ENCODE measurements around the gene POLRMT. TPM values are rescaled to one million over a fixed set of nuclear protein-coding genes. Genes with fewer than 3 reads are reported as not detected.

The POLRMT gene
- total and polyA plus RNA-seq, 11 donors: 32.0 to 78.0 (median 41.5) TPM

DNA sequence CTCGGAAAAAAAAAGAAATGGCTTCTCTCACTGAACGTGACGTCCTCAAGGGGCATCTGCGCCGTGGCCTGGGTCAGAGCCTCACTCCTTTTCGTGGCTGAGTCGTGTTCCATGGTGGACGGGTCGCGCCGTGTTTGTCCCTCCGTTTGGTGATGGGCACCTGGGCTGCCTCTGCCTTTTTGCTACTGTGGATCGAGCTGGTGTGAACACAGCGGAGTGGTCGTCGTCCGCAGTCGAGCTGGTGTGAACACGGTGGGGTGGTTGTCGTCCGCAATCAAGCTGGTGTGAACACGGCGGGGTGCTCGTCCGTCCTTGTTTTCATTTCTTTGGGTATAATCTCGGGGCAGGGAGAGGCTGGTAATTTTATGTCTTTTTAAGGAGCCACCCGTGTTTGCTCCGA is 32.0 kb downstream of the POLRMT start:
- no peak for ATAC-seq
- H3K27ac ChIP-seq: peak overlapping the region in 1 of 12 donors; percentile 16
- no peaks in the 10 kb centered on the region for H3K36me3 ChIP-seq
- H3K4me1 ChIP-seq: peaks cover 0 to 8% (median 0%) of the 10 kb centered on the region in 12 donors
- H3K4me3 ChIP-seq: no peak overlapping the region
- DNase-seq: no peak
- 90 to 93% (median 92%) methylated on average over 27 to 28 of the region's 28 CpGs for WGBS, 4 donors
- no peaks in the 10 kb centered on the region for H3K9me3 ChIP-seq
- no peak for TF ChIP-seq POLR2A (IDR thresholded peaks at IDR 0.05)
- TF ChIP-seq, protein P1, sequence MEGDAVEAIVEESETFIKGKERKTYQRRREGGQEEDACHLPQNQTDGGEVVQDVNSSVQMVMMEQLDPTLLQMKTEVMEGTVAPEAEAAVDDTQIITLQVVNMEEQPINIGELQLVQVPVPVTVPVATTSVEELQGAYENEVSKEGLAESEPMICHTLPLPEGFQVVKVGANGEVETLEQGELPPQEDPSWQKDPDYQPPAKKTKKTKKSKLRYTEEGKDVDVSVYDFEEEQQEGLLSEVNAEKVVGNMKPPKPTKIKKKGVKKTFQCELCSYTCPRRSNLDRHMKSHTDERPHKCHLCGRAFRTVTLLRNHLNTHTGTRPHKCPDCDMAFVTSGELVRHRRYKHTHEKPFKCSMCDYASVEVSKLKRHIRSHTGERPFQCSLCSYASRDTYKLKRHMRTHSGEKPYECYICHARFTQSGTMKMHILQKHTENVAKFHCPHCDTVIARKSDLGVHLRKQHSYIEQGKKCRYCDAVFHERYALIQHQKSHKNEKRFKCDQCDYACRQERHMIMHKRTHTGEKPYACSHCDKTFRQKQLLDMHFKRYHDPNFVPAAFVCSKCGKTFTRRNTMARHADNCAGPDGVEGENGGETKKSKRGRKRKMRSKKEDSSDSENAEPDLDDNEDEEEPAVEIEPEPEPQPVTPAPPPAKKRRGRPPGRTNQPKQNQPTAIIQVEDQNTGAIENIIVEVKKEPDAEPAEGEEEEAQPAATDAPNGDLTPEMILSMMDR (IDR thresholded peaks at IDR 0.05): no peak
- intact Hi-C loops (cut with DNase I): no loop called here
- no peaks in the 10 kb centered on the region for H3K27me3 ChIP-seq

DNA sequence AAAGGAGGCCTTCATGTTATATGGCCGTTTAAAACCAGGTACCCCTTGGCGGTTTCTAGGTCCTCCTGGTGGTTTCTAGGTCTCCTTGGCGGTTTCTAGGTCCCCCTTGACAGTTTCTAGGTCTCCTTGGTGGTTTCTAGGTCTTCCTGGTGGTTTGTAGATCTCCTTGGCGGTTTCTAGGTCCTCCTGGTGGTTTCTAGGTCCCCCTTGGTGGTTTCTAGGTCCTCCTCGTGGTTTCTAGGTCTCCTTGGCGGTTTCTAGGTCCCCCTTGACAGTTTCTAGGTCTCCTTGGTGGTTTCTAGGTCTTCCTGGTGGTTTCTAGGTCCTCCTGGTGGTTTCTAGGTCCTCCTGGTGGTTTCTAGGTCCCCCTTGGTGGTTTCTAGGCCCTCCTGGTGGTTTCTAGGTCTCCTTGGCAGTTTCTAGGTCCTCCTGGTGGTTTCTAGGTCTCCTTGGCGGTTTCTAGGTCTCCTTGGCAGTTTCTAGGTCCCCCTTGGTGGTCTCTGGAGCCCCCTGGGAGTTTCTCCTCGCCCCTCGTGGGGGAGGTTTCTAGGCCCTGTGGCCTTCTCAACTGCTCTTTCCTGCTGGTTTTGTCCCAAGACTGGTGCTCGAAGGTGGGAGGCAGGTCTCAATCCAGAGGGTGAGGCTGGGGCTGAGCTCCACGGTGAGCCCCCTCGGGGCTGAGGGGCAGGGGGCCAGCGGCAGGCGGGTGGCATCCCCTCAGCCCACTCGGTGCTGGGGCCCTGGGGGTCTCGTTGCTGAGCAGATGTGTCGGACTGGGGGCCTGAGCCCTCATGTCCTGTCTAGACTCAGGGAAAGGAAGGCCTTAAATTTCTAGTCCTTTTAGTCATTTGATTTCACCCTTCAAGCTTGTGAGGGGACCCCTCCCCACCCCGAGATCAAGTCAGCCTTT is 35.7 kb downstream of the POLRMT start:
- Histone ChIP-seq H3K4me3 (no peak overlapping the region), H3K36me3 (no peaks in the 10 kb centered on the region), H3K4me1 (peaks cover 0 to 4% (median 0%) of the 10 kb centered on the region in 12 donors), H3K27me3 (peaks cover 0 to 5% (median 0%) of the 10 kb centered on the region in 9 donors), H3K9me3 (no peaks in the 10 kb centered on the region), H3K27ac (no peak overlapping the region)
- intact Hi-C loops (cut with DNase I): loop anchor here in 1 of 10 donors (10.0 kb wide), 1 partner anchor 57 kb away; no protein-coding TSS in a partner anchor
- TF ChIP-seq POLR2A (IDR thresholded peaks at IDR 0.05): no peak
- TF ChIP-seq, protein P1 (IDR thresholded peaks at IDR 0.05): no peak
- no peak for DNase-seq
- WGBS, 4 donors: 74 to 81% (median 80%) methylated on average over 18 of the region's 18 CpGs
- ATAC-seq: no peak

DNA sequence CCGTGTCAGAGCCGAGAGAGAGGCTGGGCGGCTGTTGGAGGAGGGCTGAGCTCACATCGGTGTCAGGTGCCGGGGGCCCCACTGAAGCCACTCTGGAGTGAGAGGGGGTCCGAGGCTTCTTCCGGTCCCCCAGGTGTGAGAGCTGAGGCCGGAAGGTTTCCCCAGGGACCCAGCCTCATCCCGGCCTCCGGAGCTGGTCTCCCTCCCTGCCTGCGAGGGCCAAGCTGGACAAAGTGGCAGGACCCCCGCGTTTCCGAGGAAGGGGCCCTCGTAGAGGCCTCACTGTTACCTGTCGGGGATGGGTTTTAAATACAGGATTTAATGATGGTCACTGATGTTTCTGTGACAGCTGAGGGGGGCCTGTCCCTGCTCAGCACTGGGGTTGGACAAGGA is 37.1 kb downstream of the POLRMT start:
- Histone ChIP-seq H3K4me3 (no peak overlapping the region), H3K36me3 (no peaks in the 10 kb centered on the region), H3K27me3 (peaks cover under 1 to 19% (median 8%) of the 10 kb centered on the region in 9 donors), H3K9me3 (no peaks in the 10 kb centered on the region), H3K4me1 (peaks cover 0 to 1% (median 0%) of the 10 kb centered on the region in 12 donors), H3K27ac (no peak overlapping the region)
- no peak for DNase-seq
- TF ChIP-seq, protein P1 (IDR thresholded peaks at IDR 0.05): no peak
- TF ChIP-seq POLR2A (IDR thresholded peaks at IDR 0.05): no peak
- 82 to 85% (median 84%) methylated on average over 11 to 16 of the region's 16 CpGs for whole genome bisulfite sequencing, 4 donors
- intact Hi-C loops (cut with DNase I): loop anchor here in 1 of 10 donors (10.0 kb wide), 1 partner anchor 59 kb away; no protein-coding TSS in a partner anchor
- no peak for ATAC-seq

Data from heart left ventricle (tissue), 16 donors.